Smooth muscle cell (in vitro differentiated cells): ENCODE results near the gene SLC35G1. TPM values are rescaled to one million over a fixed set of nuclear protein-coding genes. Genes with fewer than 3 reads are reported as not detected.

ENCODE experiments used
- DNase-seq: peaks from one replicate; lab custom pipeline; 2025; ENCODE audit not compliant: unreplicated experiment; lab: John Stamatoyannopoulos, UW
- H2AFZ ChIP-seq: fragments of 200-600 bp; sonication (generic); 2 replicates; pipeline ENCODE4 v1.6.0; 2016; ENCODE audit warnings: antibody characterized with exemption, low read depth, mild to moderate bottlenecking
- H3F3A ChIP-seq: fragments of 200-600 bp; sonication (generic); 2 replicates; pipeline ENCODE4 v1.6.0; 2017; ENCODE audit warnings: antibody characterized with exemption, low read depth
- H3K27ac ChIP-seq: fragments of 200-600 bp; sonication (generic); 2 replicates; pipeline ENCODE4 v1.5.1; 2016; ENCODE audit warnings: low read depth, mild to moderate bottlenecking
- H3K27me3 ChIP-seq: fragments of 200-600 bp; sonication (generic); 2 replicates; pipeline ENCODE4 v1.6.1; 2016; ENCODE audit warnings: low read depth, mild to moderate bottlenecking
- H3K36me3 ChIP-seq: fragments of 200-600 bp; sonication (generic); 2 replicates; pipeline ENCODE4 v1.5.1; 2016; ENCODE audit warnings: low read depth
- H3K4me1 ChIP-seq: fragments of 200-600 bp; sonication (generic); 2 replicates; pipeline ENCODE4 v1.5.1; 2016; ENCODE audit warnings: low read depth
- H3K4me2 ChIP-seq: fragments of 200-600 bp; sonication (generic); 2 replicates; pipeline ENCODE4 v1.6.0; 2016; ENCODE audit warnings: mild to moderate bottlenecking
- H3K4me3 ChIP-seq: fragments of 200-600 bp; sonication (generic); 2 replicates; pipeline ENCODE4 v1.5.1; 2016; ENCODE audit warnings: mild to moderate bottlenecking
- H3K79me2 ChIP-seq: fragments of 200-600 bp; sonication (generic); 2 replicates; pipeline ENCODE4 v1.6.0; 2016; ENCODE audit warnings: low read depth, mild to moderate bottlenecking
- H3K9ac ChIP-seq: fragments of 200-600 bp; sonication (generic); 2 replicates; pipeline ENCODE4 v1.6.0; 2016; ENCODE audit warnings: low read depth
- H3K9me3 ChIP-seq: fragments of 200-600 bp; sonication (generic); replicated peaks from 2 replicates; pipeline ENCODE4 v1.5.1; 2016; ENCODE audit warnings: low read depth
- H4K20me1 ChIP-seq: fragments of 200-600 bp; sonication (generic); 2 replicates; pipeline ENCODE4 v1.6.0; 2016; ENCODE audit warnings: low read depth
- CTCF ChIP-seq: fragments of 200-600 bp; sonication (generic); IDR thresholded peaks from 2 replicates; pipeline ENCODE4 v1.5.1; 2017; ENCODE audit warnings: borderline replicate concordance, mild to moderate bottlenecking, antibody characterized with exemption; ENCODE audit not compliant: insufficient read depth, poor library complexity, severe bottlenecking
- WGBS: methylation state at CpG from one replicate; pipeline ENCODE4 v1.1.7; 2016; ENCODE audit warnings: low lambda C conversion rate; 5-methylcytosine and 5-hydroxymethylcytosine counted together
- polyA plus RNA-seq: library from polyadenylated mRNA; unstranded; fragments of >200 nt; fragmentation: Nextera tagmentation; extraction: Ambion mirVana; gene quantifications from 2 replicates; pipeline ENCODE4 v1.2.1, GENCODE V29; 2016
- total RNA-seq: library from RNA; depleted of rRNA; stranded (reverse); fragments of >200 nt; gene quantifications from 2 replicates; pipeline ENCODE4 v1.2.3, GENCODE V29; 2014

SLC35G1 gene
- total and polyA plus RNA-seq, 2 experiments from 2014 or later = 3.4 to 6.4 TPM

- Histone ChIP-seq H3K4me1 (no peaks in the 10 kb centered on the region), H3K4me3 (no peak overlapping the region), H3K9me3 (no peaks in the 10 kb centered on the region), H3F3A (no peaks in the 10 kb centered on the region), H3K9ac (no peak overlapping the region), H3K4me2 (no peak overlapping the region), H3K36me3 (no peaks in the 10 kb centered on the region), H3K79me2 (no peaks in the 10 kb centered on the region), H2AFZ (no peak overlapping the region), H4K20me1 (no peaks in the 10 kb centered on the region), H3K27ac (no peak overlapping the region), H3K27me3 (no peaks in the 10 kb centered on the region)
- no peak for TF ChIP-seq CTCF
- DNase-seq = no peak
- 81% methylated on average over 6 of the region's 6 CpGs for WGBS
These were observed 21.8 kb downstream of the SLC35G1 start for GRCh38 chr10:93915598-93915997.

- no peaks in the 10 kb centered on the region for H4K20me1 ChIP-seq
- no peaks in the 10 kb centered on the region for H3K9me3 ChIP-seq
- H3K27ac ChIP-seq = no peak overlapping the region
- 71% methylated on average over 8 of the region's 8 CpGs for WGBS
- no peaks in the 10 kb centered on the region for H3F3A ChIP-seq
- H3K9ac ChIP-seq = no peak overlapping the region
- H3K79me2 ChIP-seq = no peaks in the 10 kb centered on the region
- peak overlapping the region; percentile 1 for H3K4me3 ChIP-seq
- H2AFZ ChIP-seq = no peak overlapping the region
- no peaks in the 10 kb centered on the region for H3K27me3 ChIP-seq
- DNase-seq = no peak
- H3K4me1 ChIP-seq = no peaks in the 10 kb centered on the region
- H3K36me3 ChIP-seq = no peaks in the 10 kb centered on the region
- no peak overlapping the region for H3K4me2 ChIP-seq
- TF ChIP-seq CTCF = peak; percentile 58
These were observed 22.7 kb downstream of the SLC35G1 start for GRCh38 chr10:93916257-93917063.

- no peak overlapping the region for H3K9ac ChIP-seq
- no peak for TF ChIP-seq CTCF
- peak overlapping the region; percentile 1 for H3K4me3 ChIP-seq
- no peak for DNase-seq
- H3K4me2 ChIP-seq = no peak overlapping the region
- H3K36me3 ChIP-seq = no peaks in the 10 kb centered on the region
- no peaks in the 10 kb centered on the region for H4K20me1 ChIP-seq
- no peaks in the 10 kb centered on the region for H3K79me2 ChIP-seq
- H3F3A ChIP-seq = no peaks in the 10 kb centered on the region
- no peak overlapping the region for H3K27ac ChIP-seq
- H2AFZ ChIP-seq = no peak overlapping the region
- H3K9me3 ChIP-seq = no peaks in the 10 kb centered on the region
- H3K27me3 ChIP-seq = no peaks in the 10 kb centered on the region
- no peaks in the 10 kb centered on the region for H3K4me1 ChIP-seq
- 77% methylated on average over 10 of the region's 10 CpGs for WGBS
These were observed 23.2 kb downstream of the SLC35G1 start for GRCh38 chr10:93917064-93917391.

- Histone ChIP-seq H3K4me1 (no peaks in the 10 kb centered on the region), H3K27ac (no peak overlapping the region), H3K9ac (no peak overlapping the region), H2AFZ (no peak overlapping the region), H3K9me3 (no peaks in the 10 kb centered on the region), H4K20me1 (no peaks in the 10 kb centered on the region), H3K4me2 (no peak overlapping the region), H3K4me3 (no peak overlapping the region), H3K27me3 (no peaks in the 10 kb centered on the region), H3K36me3 (no peaks in the 10 kb centered on the region), H3F3A (no peaks in the 10 kb centered on the region), H3K79me2 (no peaks in the 10 kb centered on the region)
- no peak for TF ChIP-seq CTCF
- 35% methylated on average over 2 of the region's 2 CpGs for WGBS
- DNase-seq = no peak
These were observed 24.0 kb downstream of the SLC35G1 start for GRCh38 chr10:93917821-93918220.
